Uterus (tissue), 2 donors: ENCODE data around the gene IL18RAP.

Source experiments
- CTCF ChIP-seq, 4 experiments: fragments of 200-600 bp in 2 of 4; fragments of 450-650 bp in 2 of 4; sonication (generic) in 2 of 4; IDR thresholded peaks; one replicate each; pipeline ENCODE4 v1.5.1; 2016 to 2019; ENCODE audit warnings: antibody characterized with exemption in 4 of 4, mild to moderate bottlenecking in 2 of 4, moderate library complexity in 1 of 4
- POLR2A ChIP-seq, 2 donors: fragments of 450-650 bp; IDR thresholded peaks; one replicate each; pipeline ENCODE4 v1.6.1; 2016; ENCODE audit warnings: antibody characterized with exemption in 2 of 2, mild to moderate bottlenecking in 1 of 2, moderate library complexity in 1 of 2

- TF ChIP-seq CTCF (IDR thresholded peaks at IDR 0.05) (no peak), POLR2A (IDR thresholded peaks at IDR 0.05) (no peak)
Observed at GRCh38 chr2:102438111-102438510, 15.2 kb downstream of the IL18RAP start.
